HepG2 (cell line): Measurements from ENCODE around the gene CYB5B. TPM values are rescaled to one million over a fixed set of nuclear protein-coding genes. Genes with fewer than 3 reads are reported as not detected.

Source experiments
- ATAC-seq: fragments of 200-7000 bp; cut with Tn5 transposase; 3 replicates; pipeline ENCODE4 v1.9.1; 2020; ENCODE audit warnings: mild to moderate bottlenecking, moderate library complexity
- BruUV-seq: library from RNA; stranded (reverse); fragments of 400-500 nt; replicated peaks from 2 replicates; lab custom pipeline; 2021; lab: Mats Ljungman, UMichigan
- CTCF ChIA-PET: fragments of 300-600 bp; formaldehyde crosslinking; extraction: SDS; loops from one replicate; lab custom pipeline; 2021; ENCODE audit warnings: low total read pairs, inconsistent platforms, low intra/inter-chr PET ratio; lab: Yijun Ruan, JAX
- POLR2A ChIA-PET: fragments of 350-600 bp; sonication (Branson Sonifier 250); formaldehyde crosslinking; loops from one replicate; lab custom pipeline; 2020; ENCODE audit warnings: antibody characterized with exemption, inconsistent platforms; lab: Yijun Ruan, JAX
- DNase-seq: peaks from one replicate; pipeline ENCODE4 v3.0.0-alpha.2; 2015; ENCODE audit warnings: low spot score
- FAIRE-seq: peaks from 3 replicates; lab custom pipeline; 2011; peaks lifted over from hg19 to GRCh38; lab: Jason Lieb, UNC
- H2AFZ ChIP-seq: one replicate; pipeline ENCODE4 v1.6.1; 2011; ENCODE audit warnings: low read length, inconsistent platforms
- H3K27ac ChIP-seq: fragments of 300-600 bp; 3 replicates; pipeline ENCODE4 v1.8.0; 2011; ENCODE audit warnings: mixed run types, mild to moderate bottlenecking, mixed read lengths, low read length, inconsistent platforms; ENCODE audit not compliant: insufficient read depth; ENCODE audit errors: extremely low read length
- H3K27me3 ChIP-seq, 2 experiments: fragments of 200-600 bp in 1 of 2; 2 replicates in 1 of 2; 3 replicates in 1 of 2; pipeline versions ENCODE4 v1.6.0 to v1.8.0; 2011; ENCODE audit warnings: low read length in 2 of 2, mild to moderate bottlenecking in 2 of 2, moderate library complexity in 2 of 2, inconsistent platforms in 1 of 2; ENCODE audit not compliant: insufficient read depth in 2 of 2, control insufficient read depth in 1 of 2
- H3K36me3 ChIP-seq, 2 experiments: fragments of 200-600 bp in 1 of 2; replicated peaks in 1 of 2; 2 replicates in 1 of 2; 3 replicates in 1 of 2; pipeline versions ENCODE4 v1.5.1 to v1.8.0; 2011; ENCODE audit warnings: low read length in 2 of 2, inconsistent platforms in 1 of 2; ENCODE audit not compliant: insufficient read depth in 2 of 2, control insufficient read depth in 1 of 2
- H3K4me1 ChIP-seq: 2 replicates; pipeline ENCODE4 v1.5.1; 2012; ENCODE audit warnings: low read length, inconsistent platforms; ENCODE audit not compliant: insufficient read depth
- H3K4me2 ChIP-seq: 2 replicates; pipeline ENCODE4 v1.6.0; 2011; ENCODE audit warnings: low read depth, low read length, inconsistent platforms
- H3K4me3 ChIP-seq, 3 experiments: fragments of 200-600 bp in 1 of 3; sonication (generic), shearing (Covaris generic) in 1 of 3; replicated peaks in 1 of 3; 2 replicates each; pipeline ENCODE4 v1.5.1; 2011 to 2016; ENCODE audit warnings: low read length in 3 of 3, inconsistent platforms in 2 of 3, low read depth in 2 of 3, mild to moderate bottlenecking in 2 of 3, control low read depth in 1 of 3, mixed read lengths in 1 of 3; ENCODE audit not compliant: insufficient read depth in 1 of 3
- H3K79me2 ChIP-seq: one replicate; pipeline ENCODE4 v1.6.1; 2011; ENCODE audit warnings: low read length, inconsistent platforms; ENCODE audit not compliant: insufficient read depth
- H3K9ac ChIP-seq: 2 replicates; pipeline ENCODE4 v1.6.0; 2011; ENCODE audit warnings: mild to moderate bottlenecking, low read depth, low read length, inconsistent platforms; ENCODE audit not compliant: insufficient read depth
- H3K9me3 ChIP-seq: 2 replicates; pipeline ENCODE4 v1.5.1; 2012; ENCODE audit warnings: mild to moderate bottlenecking, low read length
- H4K20me1 ChIP-seq: 2 replicates; pipeline ENCODE4 v1.6.0; 2011; ENCODE audit warnings: inconsistent platforms, mild to moderate bottlenecking, low read length, moderate library complexity; ENCODE audit not compliant: insufficient read depth
- ARID2 ChIP-seq: sonication (generic); formaldehyde crosslinking; IDR thresholded peaks from 2 replicates; pipeline ENCODE4 v1.8.1; 2022; ENCODE audit warnings: mild to moderate bottlenecking, missing genetic modification reagents, borderline replicate concordance
- CBX2 ChIP-seq, 2 experiments: fragments of 200-600 bp in 1 of 2; sonication (generic); formaldehyde crosslinking in 1 of 2; IDR thresholded peaks; 2 replicates each; pipeline versions ENCODE4 v1.7.0 to v1.8.1; 2018 to 2022; ENCODE audit warnings: low read depth in 2 of 2, low read length in 1 of 2, mild to moderate bottlenecking in 1 of 2, missing genetic modification reagents in 1 of 2
- NCOA1 ChIP-seq: sonication (generic); formaldehyde crosslinking; IDR thresholded peaks from 2 replicates; pipeline ENCODE4 v1.9.0; 2021; ENCODE audit warnings: missing genetic modification reagents
- NRL ChIP-seq: sonication (generic); formaldehyde crosslinking; IDR thresholded peaks from 2 replicates; pipeline ENCODE4 v1.5.0; 2020; ENCODE audit warnings: missing genetic modification reagents, mild to moderate bottlenecking, moderate library complexity, borderline replicate concordance
- PPARG ChIP-seq: conservative IDR thresholded peaks from 2 replicates; pipeline ENCODE4 v1.6.1; 2016; ENCODE audit warnings: missing biosample characterization, missing genetic modification reagents
- SMC3 ChIP-seq: IDR thresholded peaks from 2 replicates; pipeline ENCODE4 v1.6.1; 2011; ENCODE audit warnings: low read length, improper control_type of control experiment
- SNRNP70 ChIP-seq: fragments of 200-400 bp; formaldehyde crosslinking; IDR thresholded peaks from 2 replicates; pipeline ENCODE4 v1.6.1; 2017; ENCODE audit warnings: mild to moderate bottlenecking, low read depth, low read length, moderate library complexity
- SRF ChIP-seq: IDR thresholded peaks from 2 replicates; pipeline ENCODE4 v1.6.1; 2011; ENCODE audit warnings: mild to moderate bottlenecking, low read depth, low read length, moderate library complexity
- ZNF124 ChIP-seq: sonication (generic); formaldehyde crosslinking; IDR thresholded peaks from 2 replicates; pipeline ENCODE4 v1.4.0; 2020; ENCODE audit warnings: missing genetic modification reagents
- ZNF230 ChIP-seq: sonication (generic); formaldehyde crosslinking; IDR thresholded peaks from 2 replicates; pipeline ENCODE4 v1.4.0; 2020; ENCODE audit warnings: mild to moderate bottlenecking, missing genetic modification reagents
- WGBS: methylation state at CpG from one replicate; pipeline ENCODE4 v1.1.6; 2017; ENCODE audit warnings: low lambda C conversion rate; 5-methylcytosine and 5-hydroxymethylcytosine counted together
- in situ Hi-C: cut with HindIII; loops from 2 replicates; pipeline ENCODE4 v1.10.0; 2017; ENCODE audit warnings: low pct_unique_long_range_greater_than_20kb; ENCODE audit not compliant: extremely low pct_ligation_motif_present
- intact Hi-C: fragments of 100-400 bp; cut with micrococcal nuclease; formaldehyde crosslinking; loops from one replicate; pipeline ENCODE4 v1.10.0; 2022; ENCODE audit not compliant: unreplicated experiment
- polyA plus RNA-seq, 8 experiments: library from polyadenylated mRNA; depleted of rRNA in 3 of 8; stranded (reverse) in 7 of 8; unstranded in 1 of 8; fragments of >200 nt; fragmentation: Illumina TruSeq in 4 of 8; extraction: Trizol in 4 of 8; gene quantifications; 2 replicates each; pipeline versions ENCODE4 v1.2.1 to v1.2.3, GENCODE V29; 2011 to 2016; ENCODE audit warnings: low read depth in 4 of 8, missing spikeins in 1 of 8, mixed read lengths in 1 of 8; ENCODE audit not compliant: insufficient read depth in 1 of 8
- total RNA-seq, 5 experiments: library from RNA; depleted of rRNA; stranded (reverse); fragments of >200 nt; fragmentation: Illumina TruSeq; extraction: Trizol; gene quantifications; 2 replicates each; pipeline ENCODE4 v1.2.3, GENCODE V29; 2016; ENCODE audit warnings: low read depth in 1 of 5
- TF ChIP-seq, protein P1 (sequence below): sonication (generic); formaldehyde crosslinking; IDR thresholded peaks from 2 replicates; pipeline ENCODE4 v1.8.0; 2022; ENCODE audit warnings: missing genetic modification reagents, mild to moderate bottlenecking, inconsistent platforms, borderline replicate concordance
- TF ChIP-seq, protein P2 (sequence below): sonication (generic); formaldehyde crosslinking; IDR thresholded peaks from 2 replicates; pipeline ENCODE4 v1.9.0; 2021; ENCODE audit warnings: missing genetic modification reagents, borderline replicate concordance
- TF ChIP-seq, protein P3 (sequence below): IDR thresholded peaks from 2 replicates; pipeline ENCODE4 v1.6.1; 2012; ENCODE audit warnings: inconsistent platforms
- TF ChIP-seq, protein P4 (sequence below): sonication (generic); formaldehyde crosslinking; IDR thresholded peaks from 2 replicates; pipeline ENCODE4 v1.5.0; 2020; ENCODE audit warnings: missing genetic modification reagents
- TF ChIP-seq, protein P5 (sequence below): sonication (generic); formaldehyde crosslinking; IDR thresholded peaks from 2 replicates; pipeline ENCODE4 v1.4.0; 2020; ENCODE audit warnings: mild to moderate bottlenecking, missing genetic modification reagents
- TF ChIP-seq, protein P6 (sequence below): sonication (generic); formaldehyde crosslinking; IDR thresholded peaks from 2 replicates; pipeline ENCODE4 v1.8.0; 2022; ENCODE audit warnings: mild to moderate bottlenecking, missing genetic modification reagents, moderate library complexity

The CYB5B gene
- total and polyA plus RNA-seq, 2 of the 13 experiments (the other 11 are each of a cell fraction or from before 2014, with no cell fraction given), result 234 to 432 TPM

DNA sequence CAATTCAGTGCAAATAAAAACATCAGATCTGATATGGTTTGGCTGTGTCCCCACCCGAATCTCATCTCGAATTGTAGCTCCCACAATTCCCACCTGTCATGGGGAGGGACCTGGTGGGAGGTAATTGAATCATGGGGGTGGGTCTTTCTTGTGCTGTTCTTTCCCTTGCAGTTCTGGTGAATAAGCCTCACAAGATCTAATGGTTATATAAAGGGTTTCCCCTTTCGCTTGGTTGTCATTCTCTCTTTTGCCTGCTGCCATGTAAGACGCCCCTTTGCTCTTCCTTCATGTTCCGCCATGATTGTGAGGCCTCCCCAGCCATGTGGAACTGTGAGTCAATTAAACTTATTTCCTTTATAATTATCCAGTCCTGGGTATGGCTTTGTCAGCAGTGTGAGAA lies 72.5 kb downstream of the CYB5B start:
- no peak for FAIRE-seq
- no TSS peak for BruUV-seq
- H3K36me3 ChIP-seq, result no peaks in the 10 kb centered on the region

More for the DNA sequence above, 72.5 kb downstream of the CYB5B start:
- Histone ChIP-seq H3K9ac (no peak overlapping the region), H4K20me1 (no peaks in the 10 kb centered on the region), H3K79me2 (no peaks in the 10 kb centered on the region), H3K27ac (no peak overlapping the region), H3K4me2 (no peak overlapping the region; the same call in 1 of the 2 replicates), H3K4me3 (no peak overlapping the region), H3K4me1 (peaks cover 77% of the 10 kb centered on the region), H2AFZ (no peak overlapping the region), H3K9me3 (no peaks in the 10 kb centered on the region), H3K27me3 (no peaks in the 10 kb centered on the region)
- TF ChIP-seq ZNF124, result no peak
- TF ChIP-seq, protein P1, sequence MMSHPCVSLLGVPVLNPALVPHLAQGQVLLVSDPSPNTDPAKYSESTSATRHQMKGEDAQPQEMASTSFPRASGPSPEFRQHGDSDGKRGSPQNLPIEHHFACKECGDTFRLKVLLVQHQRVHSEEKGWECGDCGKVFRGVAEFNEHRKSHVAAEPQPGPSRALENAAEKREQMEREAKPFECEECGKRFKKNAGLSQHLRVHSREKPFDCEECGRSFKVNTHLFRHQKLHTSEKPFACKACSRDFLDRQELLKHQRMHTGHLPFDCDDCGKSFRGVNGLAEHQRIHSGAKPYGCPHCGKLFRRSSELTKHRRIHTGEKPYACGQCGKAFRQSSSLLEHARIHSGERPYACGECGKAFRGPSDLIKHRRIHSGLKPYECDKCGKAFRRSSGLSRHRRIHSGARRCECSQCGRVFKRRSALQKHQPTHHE (CRISPR knock-in tag), result no peak
- TF ChIP-seq SNRNP70, result no peak
- no peak for TF ChIP-seq SMC3
- no peak for TF ChIP-seq SRF
- TF ChIP-seq, protein P2, sequence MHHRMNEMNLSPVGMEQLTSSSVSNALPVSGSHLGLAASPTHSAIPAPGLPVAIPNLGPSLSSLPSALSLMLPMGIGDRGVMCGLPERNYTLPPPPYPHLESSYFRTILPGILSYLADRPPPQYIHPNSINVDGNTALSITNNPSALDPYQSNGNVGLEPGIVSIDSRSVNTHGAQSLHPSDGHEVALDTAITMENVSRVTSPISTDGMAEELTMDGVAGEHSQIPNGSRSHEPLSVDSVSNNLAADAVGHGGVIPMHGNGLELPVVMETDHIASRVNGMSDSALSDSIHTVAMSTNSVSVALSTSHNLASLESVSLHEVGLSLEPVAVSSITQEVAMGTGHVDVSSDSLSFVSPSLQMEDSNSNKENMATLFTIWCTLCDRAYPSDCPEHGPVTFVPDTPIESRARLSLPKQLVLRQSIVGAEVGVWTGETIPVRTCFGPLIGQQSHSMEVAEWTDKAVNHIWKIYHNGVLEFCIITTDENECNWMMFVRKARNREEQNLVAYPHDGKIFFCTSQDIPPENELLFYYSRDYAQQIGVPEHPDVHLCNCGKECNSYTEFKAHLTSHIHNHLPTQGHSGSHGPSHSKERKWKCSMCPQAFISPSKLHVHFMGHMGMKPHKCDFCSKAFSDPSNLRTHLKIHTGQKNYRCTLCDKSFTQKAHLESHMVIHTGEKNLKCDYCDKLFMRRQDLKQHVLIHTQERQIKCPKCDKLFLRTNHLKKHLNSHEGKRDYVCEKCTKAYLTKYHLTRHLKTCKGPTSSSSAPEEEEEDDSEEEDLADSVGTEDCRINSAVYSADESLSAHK (CRISPR knock-in tag), result no peak
- TF ChIP-seq, protein P3, sequence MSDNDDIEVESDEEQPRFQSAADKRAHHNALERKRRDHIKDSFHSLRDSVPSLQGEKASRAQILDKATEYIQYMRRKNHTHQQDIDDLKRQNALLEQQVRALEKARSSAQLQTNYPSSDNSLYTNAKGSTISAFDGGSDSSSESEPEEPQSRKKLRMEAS, result no peak
- TF ChIP-seq ARID2 (CRISPR knock-in tag), result no peak
- no peak for TF ChIP-seq NCOA1 (CRISPR knock-in tag)
- no peak for TF ChIP-seq PPARG (CRISPR knock-in tag)
- no peak for TF ChIP-seq NRL (CRISPR knock-in tag)
- TF ChIP-seq, protein P4, sequence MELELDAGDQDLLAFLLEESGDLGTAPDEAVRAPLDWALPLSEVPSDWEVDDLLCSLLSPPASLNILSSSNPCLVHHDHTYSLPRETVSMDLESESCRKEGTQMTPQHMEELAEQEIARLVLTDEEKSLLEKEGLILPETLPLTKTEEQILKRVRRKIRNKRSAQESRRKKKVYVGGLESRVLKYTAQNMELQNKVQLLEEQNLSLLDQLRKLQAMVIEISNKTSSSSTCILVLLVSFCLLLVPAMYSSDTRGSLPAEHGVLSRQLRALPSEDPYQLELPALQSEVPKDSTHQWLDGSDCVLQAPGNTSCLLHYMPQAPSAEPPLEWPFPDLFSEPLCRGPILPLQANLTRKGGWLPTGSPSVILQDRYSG (CRISPR knock-in tag), result no peak
- no peak for TF ChIP-seq ZNF230
- TF ChIP-seq, protein P5, sequence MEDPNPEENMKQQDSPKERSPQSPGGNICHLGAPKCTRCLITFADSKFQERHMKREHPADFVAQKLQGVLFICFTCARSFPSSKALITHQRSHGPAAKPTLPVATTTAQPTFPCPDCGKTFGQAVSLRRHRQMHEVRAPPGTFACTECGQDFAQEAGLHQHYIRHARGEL (CRISPR knock-in tag), result no peak
- no peak for TF ChIP-seq CBX2 (IDR thresholded peaks at IDR 0.05; ENCODE audit: low read depth, low read length)
- no peak for TF ChIP-seq CBX2 (CRISPR knock-in tag; IDR thresholded peaks at IDR 0.05; ENCODE audit: low read depth)
- TF ChIP-seq, protein P6, sequence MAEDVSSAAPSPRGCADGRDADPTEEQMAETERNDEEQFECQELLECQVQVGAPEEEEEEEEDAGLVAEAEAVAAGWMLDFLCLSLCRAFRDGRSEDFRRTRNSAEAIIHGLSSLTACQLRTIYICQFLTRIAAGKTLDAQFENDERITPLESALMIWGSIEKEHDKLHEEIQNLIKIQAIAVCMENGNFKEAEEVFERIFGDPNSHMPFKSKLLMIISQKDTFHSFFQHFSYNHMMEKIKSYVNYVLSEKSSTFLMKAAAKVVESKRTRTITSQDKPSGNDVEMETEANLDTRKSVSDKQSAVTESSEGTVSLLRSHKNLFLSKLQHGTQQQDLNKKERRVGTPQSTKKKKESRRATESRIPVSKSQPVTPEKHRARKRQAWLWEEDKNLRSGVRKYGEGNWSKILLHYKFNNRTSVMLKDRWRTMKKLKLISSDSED (CRISPR knock-in tag), result no peak
- ChIA-PET CTCF (no interaction called here), POLR2A (interaction anchor here (1.7 kb wide), 1 partner anchor 24 kb away, joined by 7 read pairs; no protein-coding TSS in a partner anchor)
- no peak for ATAC-seq
- WGBS, result 83% methylated on average over 5 of the region's 5 CpGs
- intact Hi-C loops, result no loop called here
- in situ Hi-C loops, result no loop called here
- no peak for DNase-seq
